HepG2 (cell line): ENCODE data around the gene BCAM. TPM values are rescaled to one million over a fixed set of nuclear protein-coding genes. Genes with fewer than 3 reads are reported as not detected.
A peak's percentile ranks its signal among the peaks of the same experiment; 100 is the strongest.

Source experiments
- BCL6 ChIP-seq: IDR thresholded peaks from 2 replicates; pipeline ENCODE4 v1.6.1; 2016; ENCODE audit warnings: missing genetic modification reagents, missing compliant biosample characterization
- CBFB ChIP-seq: sonication (generic); formaldehyde crosslinking; IDR thresholded peaks from 2 replicates; pipeline ENCODE4 v1.4.0; 2020; ENCODE audit warnings: missing genetic modification reagents
- CCDC6 ChIP-seq: sonication (generic); formaldehyde crosslinking; IDR thresholded peaks from 2 replicates; pipeline ENCODE4 v1.8.1; 2022; ENCODE audit warnings: mild to moderate bottlenecking, missing genetic modification reagents, moderate library complexity
- GABPA ChIP-seq, 2 experiments: IDR thresholded peaks; 2 replicates each; pipeline ENCODE4 v1.6.1; 2011 to 2016; ENCODE audit warnings: low read depth in 2 of 2, low read length in 1 of 2, missing biosample characterization in 1 of 2, missing genetic modification characterization in 1 of 2
- KDM2A ChIP-seq: sonication (generic); formaldehyde crosslinking; IDR thresholded peaks from 2 replicates; pipeline ENCODE4 v1.4.0; 2020; ENCODE audit warnings: low read depth, missing genetic modification reagents, borderline replicate concordance
- MYNN ChIP-seq: sonication (generic); formaldehyde crosslinking; IDR thresholded peaks from 2 replicates; pipeline ENCODE4 v1.4.0; 2020; ENCODE audit warnings: mild to moderate bottlenecking, low read depth, missing genetic modification reagents
- PHF21A ChIP-seq: sonication (generic); formaldehyde crosslinking; IDR thresholded peaks from 2 replicates; pipeline ENCODE4 v1.5.0; 2020; ENCODE audit warnings: mild to moderate bottlenecking, missing genetic modification reagents
- RAD51 ChIP-seq: fragments of 450-650 bp; IDR thresholded peaks from 2 replicates; pipeline ENCODE4 v1.6.1; 2016; ENCODE audit warnings: borderline replicate concordance
- SRSF1 ChIP-seq: fragments of 200-400 bp; formaldehyde crosslinking; optimal IDR thresholded peaks from 2 replicates; pipeline ENCODE3; 2017; ENCODE audit warnings: mild to moderate bottlenecking, low read depth, low read length, moderate library complexity
- ZFP36 ChIP-seq: fragments of 150-350 bp; IDR thresholded peaks from 2 replicates; pipeline ENCODE4 v1.6.1; 2018; ENCODE audit warnings: borderline replicate concordance, low read length, low read depth; ENCODE audit not compliant: partially characterized antibody
- ZNF431 ChIP-seq: sonication (generic); formaldehyde crosslinking; IDR thresholded peaks from 2 replicates; pipeline ENCODE4 v1.9.0; 2022; ENCODE audit warnings: missing genetic modification reagents, low read depth, mild to moderate bottlenecking, borderline replicate concordance
- ZNF672 ChIP-seq: sonication (generic); formaldehyde crosslinking; IDR thresholded peaks from 2 replicates; pipeline ENCODE4 v1.8.1; 2022; ENCODE audit warnings: missing genetic modification reagents
- ZNF768 ChIP-seq: sonication (generic); formaldehyde crosslinking; IDR thresholded peaks from 2 replicates; pipeline ENCODE4 v1.4.0; 2020; ENCODE audit warnings: missing genetic modification reagents
- polyA plus RNA-seq, 8 experiments: library from polyadenylated mRNA; depleted of rRNA in 3 of 8; stranded (reverse) in 7 of 8; unstranded in 1 of 8; fragments of >200 nt; fragmentation: Illumina TruSeq in 4 of 8; extraction: Trizol in 4 of 8; gene quantifications; 2 replicates each; pipeline versions ENCODE4 v1.2.1 to v1.2.3, GENCODE V29; 2011 to 2016; ENCODE audit warnings: low read depth in 4 of 8, missing spikeins in 1 of 8, mixed read lengths in 1 of 8; ENCODE audit not compliant: insufficient read depth in 1 of 8
- total RNA-seq, 5 experiments: library from RNA; depleted of rRNA; stranded (reverse); fragments of >200 nt; fragmentation: Illumina TruSeq; extraction: Trizol; gene quantifications; 2 replicates each; pipeline ENCODE4 v1.2.3, GENCODE V29; 2016; ENCODE audit warnings: low read depth in 1 of 5
- TF ChIP-seq, protein P1 (sequence below): conservative IDR thresholded peaks from 2 replicates; pipeline ENCODE4 v1.6.1; 2018; ENCODE audit warnings: missing genetic modification reagents
- TF ChIP-seq, protein P2 (sequence below): sonication (generic); formaldehyde crosslinking; IDR thresholded peaks from 2 replicates; pipeline ENCODE4 v1.4.0; 2020; ENCODE audit warnings: missing genetic modification reagents
- TF ChIP-seq, protein P3 (sequence below), 2 experiments: fragments of 450-650 bp in 1 of 2; sonication (generic) in 1 of 2; formaldehyde crosslinking in 1 of 2; IDR thresholded peaks; 2 replicates each; pipeline versions ENCODE4 v1.6.1 to v1.8.0; 2016 to 2022; ENCODE audit warnings: antibody characterized with exemption in 1 of 2, mild to moderate bottlenecking in 1 of 2, missing genetic modification reagents in 1 of 2

The BCAM gene
- total and polyA plus RNA-seq, 2 of the 13 experiments (the other 11 are each of a cell fraction or from before 2014, with no cell fraction given), result 51.2 to 62.7 TPM

GRCh38 chr19:44807162-44807561 is 1.7 kb upstream of the BCAM start (continued):
- TF ChIP-seq, protein P1, sequence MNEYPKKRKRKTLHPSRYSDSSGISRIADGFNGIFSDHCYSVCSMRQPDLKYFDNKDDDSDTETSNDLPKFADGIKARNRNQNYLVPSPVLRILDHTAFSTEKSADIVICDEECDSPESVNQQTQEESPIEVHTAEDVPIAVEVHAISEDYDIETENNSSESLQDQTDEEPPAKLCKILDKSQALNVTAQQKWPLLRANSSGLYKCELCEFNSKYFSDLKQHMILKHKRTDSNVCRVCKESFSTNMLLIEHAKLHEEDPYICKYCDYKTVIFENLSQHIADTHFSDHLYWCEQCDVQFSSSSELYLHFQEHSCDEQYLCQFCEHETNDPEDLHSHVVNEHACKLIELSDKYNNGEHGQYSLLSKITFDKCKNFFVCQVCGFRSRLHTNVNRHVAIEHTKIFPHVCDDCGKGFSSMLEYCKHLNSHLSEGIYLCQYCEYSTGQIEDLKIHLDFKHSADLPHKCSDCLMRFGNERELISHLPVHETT, result no peak
- TF ChIP-seq BCL6 (peak; percentile 75), SRSF1 (no peak), ZNF431 (CRISPR knock-in tag) (no peak), ZNF768 (CRISPR knock-in tag) (no peak), KDM2A (CRISPR knock-in tag) (peak; percentile 29; the same call in 1 of the 2 replicates), CCDC6 (CRISPR knock-in tag) (no peak), MYNN (no peak), ZFP36 (no peak), CBFB (CRISPR knock-in tag) (peak; percentile 56; the same call in 1 of the 2 replicates), RAD51 (no peak), PHF21A (CRISPR knock-in tag) (0 out of 2 replicates have a peak, but pooled peaks have one; percentile 22), ZNF672 (CRISPR knock-in tag) (no peak), GABPA (IDR thresholded peaks at IDR 0.05; ENCODE audit: low read depth, low read length) (no peak), GABPA (CRISPR knock-in tag; IDR thresholded peaks at IDR 0.05; ENCODE audit: low read depth) (no peak)
- TF ChIP-seq, protein P2, sequence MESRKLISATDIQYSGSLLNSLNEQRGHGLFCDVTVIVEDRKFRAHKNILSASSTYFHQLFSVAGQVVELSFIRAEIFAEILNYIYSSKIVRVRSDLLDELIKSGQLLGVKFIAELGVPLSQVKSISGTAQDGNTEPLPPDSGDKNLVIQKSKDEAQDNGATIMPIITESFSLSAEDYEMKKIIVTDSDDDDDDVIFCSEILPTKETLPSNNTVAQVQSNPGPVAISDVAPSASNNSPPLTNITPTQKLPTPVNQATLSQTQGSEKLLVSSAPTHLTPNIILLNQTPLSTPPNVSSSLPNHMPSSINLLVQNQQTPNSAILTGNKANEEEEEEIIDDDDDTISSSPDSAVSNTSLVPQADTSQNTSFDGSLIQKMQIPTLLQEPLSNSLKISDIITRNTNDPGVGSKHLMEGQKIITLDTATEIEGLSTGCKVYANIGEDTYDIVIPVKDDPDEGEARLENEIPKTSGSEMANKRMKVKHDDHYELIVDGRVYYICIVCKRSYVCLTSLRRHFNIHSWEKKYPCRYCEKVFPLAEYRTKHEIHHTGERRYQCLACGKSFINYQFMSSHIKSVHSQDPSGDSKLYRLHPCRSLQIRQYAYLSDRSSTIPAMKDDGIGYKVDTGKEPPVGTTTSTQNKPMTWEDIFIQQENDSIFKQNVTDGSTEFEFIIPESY (CRISPR knock-in tag), result no peak
- TF ChIP-seq, protein P3, sequence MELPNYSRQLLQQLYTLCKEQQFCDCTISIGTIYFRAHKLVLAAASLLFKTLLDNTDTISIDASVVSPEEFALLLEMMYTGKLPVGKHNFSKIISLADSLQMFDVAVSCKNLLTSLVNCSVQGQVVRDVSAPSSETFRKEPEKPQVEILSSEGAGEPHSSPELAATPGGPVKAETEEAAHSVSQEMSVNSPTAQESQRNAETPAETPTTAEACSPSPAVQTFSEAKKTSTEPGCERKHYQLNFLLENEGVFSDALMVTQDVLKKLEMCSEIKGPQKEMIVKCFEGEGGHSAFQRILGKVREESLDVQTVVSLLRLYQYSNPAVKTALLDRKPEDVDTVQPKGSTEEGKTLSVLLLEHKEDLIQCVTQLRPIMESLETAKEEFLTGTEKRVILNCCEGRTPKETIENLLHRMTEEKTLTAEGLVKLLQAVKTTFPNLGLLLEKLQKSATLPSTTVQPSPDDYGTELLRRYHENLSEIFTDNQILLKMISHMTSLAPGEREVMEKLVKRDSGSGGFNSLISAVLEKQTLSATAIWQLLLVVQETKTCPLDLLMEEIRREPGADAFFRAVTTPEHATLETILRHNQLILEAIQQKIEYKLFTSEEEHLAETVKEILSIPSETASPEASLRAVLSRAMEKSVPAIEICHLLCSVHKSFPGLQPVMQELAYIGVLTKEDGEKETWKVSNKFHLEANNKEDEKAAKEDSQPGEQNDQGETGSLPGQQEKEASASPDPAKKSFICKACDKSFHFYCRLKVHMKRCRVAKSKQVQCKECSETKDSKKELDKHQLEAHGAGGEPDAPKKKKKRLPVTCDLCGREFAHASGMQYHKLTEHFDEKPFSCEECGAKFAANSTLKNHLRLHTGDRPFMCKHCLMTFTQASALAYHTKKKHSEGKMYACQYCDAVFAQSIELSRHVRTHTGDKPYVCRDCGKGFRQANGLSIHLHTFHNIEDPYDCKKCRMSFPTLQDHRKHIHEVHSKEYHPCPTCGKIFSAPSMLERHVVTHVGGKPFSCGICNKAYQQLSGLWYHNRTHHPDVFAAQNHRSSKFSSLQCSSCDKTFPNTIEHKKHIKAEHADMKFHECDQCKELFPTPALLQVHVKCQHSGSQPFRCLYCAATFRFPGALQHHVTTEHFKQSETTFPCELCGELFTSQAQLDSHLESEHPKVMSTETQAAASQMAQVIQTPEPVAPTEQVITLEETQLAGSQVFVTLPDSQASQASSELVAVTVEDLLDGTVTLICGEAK (IDR thresholded peaks at IDR 0.05), result no peak
- TF ChIP-seq, protein P3 (CRISPR knock-in tag; IDR thresholded peaks at IDR 0.05), result no peak
